HG02885 (cell line): Measurements from ENCODE around the gene CD22.
A peak's percentile ranks its signal among the peaks of the same experiment; 100 is the strongest.

ENCODE experiments used
- ATAC-seq: cut with Tn5 transposase; IDR thresholded peaks from one replicate; pipeline ENCODE4 v1.9.1; 2021; ENCODE audit warnings: mild to moderate bottlenecking; ENCODE audit not compliant: unreplicated experiment, poor library complexity

The CD22 gene

DNA sequence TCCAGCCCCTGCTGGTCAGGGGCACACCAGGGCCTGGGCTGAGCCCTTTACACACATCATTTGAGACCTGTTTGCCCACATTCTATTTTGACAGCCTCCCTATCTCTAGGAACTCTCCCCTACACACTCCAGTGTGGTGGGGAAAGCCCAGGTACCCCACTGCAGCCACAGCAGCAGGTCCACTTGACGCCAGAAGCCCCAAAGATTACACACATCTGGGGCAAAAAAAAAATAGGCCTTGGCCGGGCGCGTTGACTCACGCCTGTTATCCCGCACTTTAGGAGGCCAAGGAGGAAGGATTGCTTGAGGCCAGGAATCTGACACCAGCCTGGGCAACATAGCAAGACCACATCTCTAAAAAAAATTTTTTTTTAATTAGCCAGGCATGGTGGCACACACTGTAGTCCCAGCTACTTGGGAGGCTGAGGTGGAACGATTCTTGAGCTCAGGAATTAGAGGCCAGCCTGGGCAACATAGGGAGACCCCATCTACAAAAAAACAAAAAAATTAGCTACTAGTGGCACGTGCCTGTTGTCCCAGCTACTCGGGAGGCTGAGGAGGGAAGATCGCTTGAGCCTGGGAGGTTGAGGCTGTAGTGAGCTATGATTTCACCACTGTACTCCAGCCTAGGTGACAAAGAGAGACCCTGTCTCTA is 18.0 kb upstream of the CD22 start:
- no peak for ATAC-seq

DNA sequence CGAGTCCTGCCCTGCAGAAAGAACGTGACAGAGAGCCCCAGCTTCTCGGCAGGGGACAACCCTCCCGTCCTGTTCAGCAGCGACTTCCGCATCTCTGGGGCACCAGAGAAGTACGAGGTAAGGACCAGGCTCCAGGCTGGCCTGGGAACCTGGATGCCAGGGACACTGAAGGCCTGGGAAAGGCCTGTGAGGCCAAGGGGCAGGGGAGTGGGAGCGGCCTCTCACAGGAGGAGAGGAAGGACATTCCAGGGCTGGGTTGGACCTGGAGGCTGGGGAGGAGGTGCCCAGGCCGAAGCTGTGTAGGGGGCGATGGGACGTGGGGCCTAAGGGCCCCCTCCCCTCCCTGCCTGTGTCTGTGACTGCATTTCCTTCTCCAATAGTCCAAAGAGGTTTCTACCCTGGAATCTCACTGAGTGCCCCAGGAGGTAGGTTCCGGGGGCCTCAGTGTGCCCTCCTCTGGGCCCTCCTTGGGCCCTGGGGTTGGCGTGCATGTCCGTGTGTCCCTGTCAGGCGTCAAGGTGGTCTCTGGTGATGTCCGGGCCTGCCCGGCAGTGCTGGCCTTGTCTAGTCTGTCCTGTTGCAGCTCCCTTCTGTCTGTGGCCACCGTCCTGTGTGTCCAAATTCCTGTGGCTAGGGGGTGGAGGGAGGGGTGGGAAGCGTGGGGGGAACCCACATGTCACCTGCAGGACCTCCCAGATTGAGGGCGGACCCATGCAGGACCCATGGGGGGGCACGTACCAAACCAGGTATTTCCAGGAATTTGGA is 16.9 kb upstream of the CD22 start:
- ATAC-seq, result no peak

GRCh38 chr19:35313587-35313986 is 15.4 kb upstream of the CD22 start:
- no peak for ATAC-seq

GRCh38 chr19:35314031-35314430 is 15.0 kb upstream of the CD22 start:
- ATAC-seq, result no peak

GRCh38 chr19:35314858-35315470 is 14.0 kb upstream of the CD22 start:
- ATAC-seq, result no peak

DNA sequence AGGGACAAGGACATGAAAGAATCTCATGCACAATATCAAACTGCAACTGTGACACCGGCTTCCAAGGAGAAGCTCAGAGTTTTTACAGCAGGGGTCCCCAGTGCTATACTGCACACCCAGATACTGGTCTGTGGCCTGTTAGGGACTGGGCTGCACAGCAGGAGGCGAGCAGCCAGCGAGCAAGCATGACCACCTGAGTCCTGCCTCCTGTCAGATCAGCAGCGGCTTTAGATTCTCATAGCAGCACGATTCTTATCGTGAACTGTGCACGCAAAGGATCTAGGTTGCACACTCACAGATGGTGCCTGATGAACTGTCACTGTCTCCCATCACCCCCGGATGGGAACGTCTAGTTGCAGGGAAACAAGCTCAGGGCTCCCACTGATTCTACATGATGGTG is 13.1 kb upstream of the CD22 start:
- ATAC-seq, result no peak

GRCh38 chr19:35316560-35316959 is 12.4 kb upstream of the CD22 start:
- no peak for ATAC-seq

DNA sequence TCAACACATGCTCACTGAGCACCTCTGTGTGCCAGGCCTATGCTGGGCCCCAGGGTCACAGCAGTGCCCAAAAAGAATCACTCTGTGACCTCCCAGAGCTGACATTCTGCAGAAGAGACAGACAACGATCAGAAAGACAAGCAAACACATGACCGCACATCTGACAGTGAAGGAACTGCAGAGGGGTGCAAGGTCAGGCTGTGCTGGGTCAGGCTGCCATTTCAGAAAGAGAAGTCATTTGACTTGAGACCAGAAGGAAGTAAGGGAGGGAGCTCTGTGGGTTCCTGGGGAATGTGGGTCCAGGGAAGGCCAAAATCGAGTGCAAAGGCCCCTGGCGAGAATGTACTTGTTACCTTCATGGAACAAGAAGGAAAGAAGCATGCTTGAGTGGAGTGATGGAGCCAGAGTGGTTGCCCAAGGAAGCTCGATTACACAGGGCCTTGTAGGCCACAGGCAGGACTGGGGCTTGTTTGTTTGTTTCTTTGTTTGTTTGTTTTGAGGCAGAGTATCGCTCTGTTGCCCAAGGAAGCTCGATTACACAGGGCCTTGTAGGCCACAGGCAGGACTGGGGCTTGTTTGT is 11.4 kb upstream of the CD22 start:
- no peak for ATAC-seq

- ATAC-seq, result no peak
Observed at GRCh38 chr19:35318679-35319448, 10.1 kb upstream of the CD22 start.

GRCh38 chr19:35320065-35320713 is 8.8 kb upstream of the CD22 start:
- no peak for ATAC-seq

DNA sequence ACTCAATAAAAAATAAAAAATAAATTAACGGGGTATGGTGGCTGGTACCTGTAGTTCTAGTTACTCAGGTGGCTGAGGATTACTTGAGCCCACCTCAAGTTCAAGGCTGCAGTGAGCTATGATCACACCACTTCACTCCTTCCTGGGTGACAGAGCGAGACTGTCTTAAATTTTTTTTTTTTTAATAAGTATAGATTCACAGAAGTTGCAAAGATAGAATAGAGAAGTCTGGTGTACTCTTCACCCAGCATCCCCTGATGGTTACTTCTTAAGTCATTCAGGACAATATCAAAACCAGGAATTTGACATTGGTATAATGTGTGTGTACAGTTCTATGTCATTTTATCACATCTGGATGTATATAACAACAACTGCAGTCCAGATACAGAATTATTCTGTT is 7.7 kb upstream of the CD22 start:
- no peak for ATAC-seq

- no peak for ATAC-seq
Observed at GRCh38 chr19:35322014-35322413, 7.0 kb upstream of the CD22 start.

- ATAC-seq, result no peak
Observed at GRCh38 chr19:35327642-35328041, 1.3 kb upstream of the CD22 start.

DNA sequence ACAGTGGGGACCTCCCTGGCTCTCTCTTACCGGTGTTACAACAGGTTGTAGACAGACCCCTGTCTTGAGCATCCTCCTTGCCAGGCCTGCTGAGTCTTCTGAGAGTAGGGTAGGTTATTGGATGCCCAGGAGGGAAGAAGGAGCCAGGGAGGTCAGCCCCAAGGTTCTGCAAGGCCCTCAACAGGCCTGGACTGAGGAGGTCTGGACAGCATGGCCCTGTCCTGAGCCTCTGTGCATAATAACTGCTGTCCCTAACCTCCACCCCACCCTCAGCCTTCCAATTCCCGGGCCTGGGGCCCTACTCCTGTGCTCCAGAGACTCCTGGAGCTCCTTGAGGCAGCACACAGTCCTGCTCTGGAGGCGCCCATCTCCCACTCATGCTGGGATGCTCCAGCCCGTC is 336 bp downstream of the CD22 start:
- ATAC-seq, result peak; percentile 14

- peak; percentile 59 for ATAC-seq
Observed at GRCh38 chr19:35330475-35330874, 1.5 kb downstream of the CD22 start.

- no peak for ATAC-seq
Observed at GRCh38 chr19:35331551-35332214, 2.7 kb downstream of the CD22 start.

- no peak for ATAC-seq
Observed at GRCh38 chr19:35332817-35333216, 3.8 kb downstream of the CD22 start.

GRCh38 chr19:35334144-35334753 is 5.3 kb downstream of the CD22 start:
- no peak for ATAC-seq
